SU-DHL-6 (cell line): ENCODE results near the gene ZNF320.
"Not testable (repeated sequence)": the region's sequence is repeated elsewhere in the genome, so short reads cannot be mapped to it uniquely, and the experiment has no call there.

ENCODE experiments used
- H2AFZ ChIP-seq: fragments of 200-600 bp; sonication (generic); 2 replicates; pipeline ENCODE4 v1.6.1; 2014; ENCODE audit warnings: low read depth, mild to moderate bottlenecking, moderate library complexity, mixed read lengths, antibody characterized with exemption, low read length; ENCODE audit not compliant: severe bottlenecking
- H3F3A ChIP-seq: fragments of 200-600 bp; shearing (Covaris generic); 2 replicates; pipeline ENCODE4 v1.6.0; 2016; ENCODE audit warnings: antibody characterized with exemption, mild to moderate bottlenecking; ENCODE audit not compliant: insufficient read depth
- H3K27ac ChIP-seq: fragments of 200-600 bp; sonication (generic); 2 replicates; pipeline ENCODE4 v1.5.1; 2016; ENCODE audit warnings: low read depth, mild to moderate bottlenecking, low read length, moderate library complexity, mixed read lengths
- H3K27me3 ChIP-seq: fragments of 200-600 bp; sonication (generic), shearing (Covaris generic); 2 replicates; pipeline ENCODE4 v1.6.0; 2014; ENCODE audit warnings: mild to moderate bottlenecking, low read length
- H3K36me3 ChIP-seq: fragments of 200-600 bp; sonication (generic); 2 replicates; pipeline ENCODE4 v1.6.1; 2014; ENCODE audit warnings: mild to moderate bottlenecking, low read length, mixed read lengths
- H3K4me2 ChIP-seq: fragments of 300-600, 200-600 bp; shearing (Covaris generic), sonication (generic); 2 replicates; pipeline ENCODE4 v1.6.0; 2014; ENCODE audit warnings: low read length, low read depth, mild to moderate bottlenecking; ENCODE audit not compliant: poor library complexity, severe bottlenecking
- H3K4me3 ChIP-seq: fragments of 200-600 bp; sonication (generic); 2 replicates; pipeline ENCODE4 v1.5.1; 2014; ENCODE audit warnings: antibody characterized with exemption, low read length, mild to moderate bottlenecking, mixed read lengths; ENCODE audit not compliant: insufficient read depth, poor library complexity, severe bottlenecking
- H3K79me2 ChIP-seq: fragments of 200-600 bp; sonication (generic); 2 replicates; pipeline ENCODE4 v1.6.1; 2014; ENCODE audit warnings: mild to moderate bottlenecking, low read length, moderate library complexity; ENCODE audit not compliant: insufficient read depth
- H3K9ac ChIP-seq: fragments of 200-600 bp; sonication (generic); 2 replicates; pipeline ENCODE4 v1.7.0; 2014; ENCODE audit warnings: mild to moderate bottlenecking, low read length
- H3K9me2 ChIP-seq: fragments of 200-600 bp; sonication (generic); replicated peaks from 2 replicates; pipeline ENCODE4 v1.6.1; 2014; ENCODE audit warnings: low read length; ENCODE audit not compliant: insufficient read depth
- H3K9me3 ChIP-seq: fragments of 200-600 bp; sonication (generic); 2 replicates; pipeline ENCODE4 v1.6.1; 2014; ENCODE audit warnings: low read length, mixed read lengths; ENCODE audit not compliant: insufficient read depth
- H4K20me1 ChIP-seq: fragments of 200-600 bp; sonication (generic); 2 replicates; pipeline ENCODE4 v1.6.1; 2014; ENCODE audit warnings: low read depth, mild to moderate bottlenecking, antibody characterized with exemption, low read length, moderate library complexity, mixed read lengths
- CTCF ChIP-seq: fragments of 200-600 bp; sonication (generic); IDR thresholded peaks from one replicate; pipeline ENCODE4 v1.5.1; 2017; ENCODE audit warnings: antibody characterized with exemption, mild to moderate bottlenecking, low read length, moderate library complexity; ENCODE audit not compliant: insufficient read depth, poor library complexity, severe bottlenecking
- EZH2phosphoT487 ChIP-seq: fragments of 200-600 bp; sonication (generic), shearing (Covaris generic); conservative IDR thresholded peaks from 2 replicates; pipeline ENCODE4 v1.6.1; 2018; ENCODE audit warnings: mild to moderate bottlenecking, antibody characterized with exemption, low read length, moderate library complexity, mixed read lengths

ZNF320 gene

DNA sequence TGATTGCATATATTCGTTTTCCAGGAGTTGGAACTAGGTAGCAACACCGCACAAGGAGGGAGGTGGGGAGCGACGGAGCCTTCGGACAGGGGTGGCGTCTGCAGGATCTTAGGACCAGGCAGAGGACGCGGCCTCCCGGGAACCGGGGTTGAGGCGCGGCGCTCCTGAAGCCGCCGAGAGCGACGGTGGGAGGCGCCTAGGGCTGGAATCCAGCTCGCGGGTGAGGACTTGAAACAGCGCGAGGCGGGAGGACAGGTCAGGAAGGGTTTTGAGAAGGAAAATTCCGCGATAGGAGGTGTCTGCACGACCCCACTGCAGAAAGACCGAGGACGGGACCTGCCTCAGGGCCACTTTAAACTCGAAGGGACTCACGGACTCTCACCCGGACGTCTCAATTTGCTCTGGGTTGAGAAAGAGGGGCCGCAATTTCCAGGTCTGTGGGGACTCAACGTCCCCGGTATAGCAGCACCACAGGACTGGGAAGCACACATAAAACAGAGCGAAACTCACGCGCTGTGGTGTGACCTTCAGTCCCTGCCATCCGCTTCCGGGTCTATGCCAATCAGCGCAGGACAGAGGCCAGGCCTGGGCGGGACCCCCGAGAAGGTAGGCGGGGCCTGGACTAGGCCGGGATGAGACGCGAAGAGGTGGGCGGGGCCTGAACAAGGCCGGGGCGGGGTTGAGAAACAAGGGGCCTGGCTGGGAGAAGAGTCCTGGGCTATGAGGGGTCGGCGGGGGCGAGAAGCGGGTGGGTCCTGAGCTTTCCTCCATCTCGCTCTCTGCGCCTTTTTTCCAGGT is at the start of gene ZNF320:
ZNF320 (minus strand) TSS at position 498 of the 798 bp plus-strand sequence. CDS start 7,380 bp downstream, outside the sequence.
- H3F3A ChIP-seq: no peaks in the 10 kb centered on the region; the same call in 1 of the 2 replicates

GRCh38 chr19:52946322-52947310 is 49.2 kb upstream of the ZNF320 start:
- Histone ChIP-seq H2AFZ (no peak overlapping the region), H3K9ac (no peak overlapping the region), H3K27ac (no peak overlapping the region), H3K36me3 (peaks cover 26% of the 10 kb centered on the region), H3K79me2 (peaks cover 7% of the 10 kb centered on the region), H3K9me3 (peaks cover 8% of the 10 kb centered on the region; the same call in 1 of the 2 replicates), H3K4me2 (no peak overlapping the region), H3K9me2 (no peaks in the 10 kb centered on the region), H3K27me3 (no peaks in the 10 kb centered on the region), H3F3A (no peaks in the 10 kb centered on the region), H3K4me3 (no peak overlapping the region), H4K20me1 (no peaks in the 10 kb centered on the region)
- TF ChIP-seq EZH2phosphoT487 (no peak), CTCF (no peak)

More for the DNA sequence above, at the start of gene ZNF320:
- peak within 1 kb of the TSS; percentile 66 for H3K27ac ChIP-seq
- peak within 1 kb of the TSS; percentile 85 for H2AFZ ChIP-seq
- H3K9me3 ChIP-seq: no peaks in the 10 kb centered on the region
- H3K4me3 ChIP-seq: peak within 1 kb of the TSS; percentile 89
- no peaks in the 10 kb centered on the region for H4K20me1 ChIP-seq
- no peaks in the 10 kb centered on the region for H3K36me3 ChIP-seq
- H3K27me3 ChIP-seq: no peaks in the 10 kb centered on the region
- H3K4me2 ChIP-seq: peak within 1 kb of the TSS; percentile 88
- H3K79me2 ChIP-seq: peaks cover 41% of the 10 kb centered on the region
- H3K9me2 ChIP-seq: no peaks in the 10 kb centered on the region
- peak within 1 kb of the TSS; percentile 94 for H3K9ac ChIP-seq
- TF ChIP-seq EZH2phosphoT487 (no peak), CTCF (no peak)

DNA sequence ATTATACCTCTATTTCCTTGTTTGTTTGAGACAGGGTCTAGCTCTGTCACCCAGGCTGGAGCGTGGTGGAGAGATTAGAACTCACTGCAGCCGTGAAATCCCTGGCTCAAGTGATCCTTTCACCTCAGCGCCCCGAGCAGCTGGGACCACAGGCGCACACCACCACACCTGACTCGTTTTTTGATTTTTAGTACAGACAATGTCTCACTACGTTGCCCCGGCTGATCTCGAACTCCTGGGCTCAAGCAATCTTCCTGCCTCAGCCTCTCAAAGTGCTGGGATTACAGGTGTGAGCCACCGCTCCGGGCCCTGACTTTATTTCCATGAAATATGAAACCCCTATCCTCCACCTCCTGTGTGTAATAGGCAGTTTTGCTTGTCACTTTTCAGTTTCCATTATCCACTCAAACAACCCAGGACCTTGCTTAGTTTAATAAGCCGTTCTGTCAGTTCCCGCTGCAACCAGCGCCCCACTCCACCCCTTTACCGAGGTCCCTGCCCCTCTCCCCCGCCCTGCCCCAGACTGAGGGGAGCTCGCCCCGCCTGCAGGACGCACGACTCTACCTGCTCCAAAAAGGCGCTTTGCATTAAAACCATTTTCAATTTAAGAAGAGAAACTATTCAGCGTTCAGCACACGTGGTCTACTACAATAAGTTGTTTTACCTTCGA is 48.4 kb upstream of the ZNF320 start:
- H3K9ac ChIP-seq: no peak overlapping the region
- H3K9me2 ChIP-seq: no peaks in the 10 kb centered on the region
- H3K79me2 ChIP-seq: peaks cover 15% of the 10 kb centered on the region
- H2AFZ ChIP-seq: no peak overlapping the region
- peaks cover 17% of the 10 kb centered on the region for H3K36me3 ChIP-seq
- no peaks in the 10 kb centered on the region for H3K27me3 ChIP-seq
- no peak overlapping the region for H3K4me2 ChIP-seq
- no peak overlapping the region for H3K27ac ChIP-seq
- TF ChIP-seq EZH2phosphoT487 (no peak), CTCF (no peak)
- H4K20me1 ChIP-seq: no peaks in the 10 kb centered on the region
- H3F3A ChIP-seq: no peaks in the 10 kb centered on the region
- peaks cover 6% of the 10 kb centered on the region; the same call in 1 of the 2 replicates for H3K9me3 ChIP-seq
- no peak overlapping the region for H3K4me3 ChIP-seq

- not testable (repeated sequence) for H3K9me2 ChIP-seq, H3K36me3 ChIP-seq, H4K20me1 ChIP-seq, H3K4me3 ChIP-seq, H3F3A ChIP-seq, H3K27me3 ChIP-seq, H3K9me3 ChIP-seq, H3K27ac ChIP-seq, H2AFZ ChIP-seq, H3K9ac ChIP-seq, H3K4me2 ChIP-seq
- H3K79me2 ChIP-seq: peaks cover 23% of the 10 kb centered on the region
Observed at GRCh38 chr19:52944703-52945493, 47.5 kb upstream of the ZNF320 start.
